Coronary artery (tissue), 2 donors: ENCODE results near the gene PADI1.

ENCODE experiments used
- DNase-seq: peaks from one replicate; pipeline ENCODE4 v3.0.0-alpha.2; 2017; ENCODE audit warnings: low spot score
- H3K27ac ChIP-seq, 2 donors: fragments of 200-600 bp; sonication (generic); one replicate each; pipeline ENCODE4 v1.5.1; 2016 to 2019
- H3K4me3 ChIP-seq: fragments of 200-600 bp; sonication (generic); 2 replicates; pipeline ENCODE4 v1.5.1; 2016; ENCODE audit warnings: mild to moderate bottlenecking, moderate library complexity
- CTCF ChIP-seq: fragments of 200-600 bp; sonication (generic); IDR thresholded peaks from one replicate; pipeline ENCODE4 v1.5.1; 2019; ENCODE audit warnings: antibody characterized with exemption

Gene PADI1

GRCh38 chr1:17251701-17252376, 46.9 kb downstream of the PADI1 start:
- H3K4me3 ChIP-seq, result no peak overlapping the region
- TF ChIP-seq CTCF, result no peak
- no peak for DNase-seq
- no peak overlapping the region for H3K27ac ChIP-seq

DNA sequence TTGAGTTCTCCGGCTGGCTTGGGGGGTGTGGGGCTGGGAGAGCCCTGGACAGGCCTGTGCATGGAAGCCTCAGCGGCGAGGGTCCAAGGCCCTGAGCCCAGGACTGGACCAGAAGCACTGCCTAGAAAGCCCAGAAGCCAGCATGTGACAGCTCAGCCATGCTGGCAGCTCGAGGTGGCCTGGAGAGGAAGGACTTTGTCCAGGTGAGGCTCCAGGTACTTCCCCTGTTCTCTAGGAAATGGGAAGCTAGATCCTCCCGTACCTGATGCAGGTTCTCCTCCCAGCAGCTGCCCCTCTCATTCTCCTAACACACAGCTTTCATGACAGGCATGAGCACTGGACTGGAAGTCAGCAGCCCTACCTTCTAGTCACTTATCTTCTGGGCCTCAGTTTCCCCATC, 50.4 kb downstream of the PADI1 start:
- DNase-seq, result no peak
- no peak for TF ChIP-seq CTCF
- H3K27ac ChIP-seq, result no peak overlapping the region

DNA sequence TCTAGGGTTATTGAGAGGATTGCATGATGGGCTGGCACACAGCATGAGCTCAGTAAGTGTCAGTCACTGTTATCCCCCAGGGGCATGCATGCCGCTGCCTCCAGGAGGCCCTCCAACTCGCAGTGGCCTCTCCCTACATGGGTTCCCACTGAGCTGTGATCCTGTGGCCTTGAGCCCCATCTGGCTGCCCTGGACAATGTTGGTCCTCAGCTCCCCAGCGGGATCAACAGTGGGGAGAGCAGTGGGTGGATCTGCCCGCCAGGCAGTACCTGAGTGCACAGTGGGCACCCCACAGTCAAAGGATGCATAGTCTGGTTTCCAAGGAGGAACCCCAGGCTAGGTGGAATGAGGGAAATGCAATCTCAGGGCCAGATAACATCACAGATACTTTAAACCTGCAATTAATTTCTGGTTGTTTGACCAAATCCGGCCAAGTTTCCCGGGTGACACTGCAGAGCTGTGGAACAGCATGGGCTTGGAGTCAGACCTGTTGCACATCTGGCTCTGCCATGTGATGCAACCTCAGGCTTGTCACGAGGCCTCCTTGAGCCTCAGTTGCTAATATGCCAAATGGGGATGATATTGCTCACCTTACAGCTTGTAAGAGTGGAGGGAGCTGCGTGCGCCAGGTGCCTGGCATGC, 53.3 kb downstream of the PADI1 start:
- DNase-seq, result no peak
- no peak overlapping the region for H3K27ac ChIP-seq
- H3K4me3 ChIP-seq, result no peak overlapping the region
- TF ChIP-seq CTCF, result no peak

More for the DNA sequence above, 50.4 kb downstream of the PADI1 start:
- no peak overlapping the region for H3K4me3 ChIP-seq

GRCh38 chr1:17258758-17259130, 53.8 kb downstream of the PADI1 start:
- TF ChIP-seq CTCF, result no peak
- DNase-seq, result no peak
- Histone ChIP-seq H3K4me3 (no peak overlapping the region), H3K27ac (no peak overlapping the region)

- TF ChIP-seq CTCF, result no peak
- Histone ChIP-seq H3K27ac (no peak overlapping the region), H3K4me3 (no peak overlapping the region)
- DNase-seq, result no peak
Observed at GRCh38 chr1:17259233-17259873, 54.4 kb downstream of the PADI1 start.

DNA sequence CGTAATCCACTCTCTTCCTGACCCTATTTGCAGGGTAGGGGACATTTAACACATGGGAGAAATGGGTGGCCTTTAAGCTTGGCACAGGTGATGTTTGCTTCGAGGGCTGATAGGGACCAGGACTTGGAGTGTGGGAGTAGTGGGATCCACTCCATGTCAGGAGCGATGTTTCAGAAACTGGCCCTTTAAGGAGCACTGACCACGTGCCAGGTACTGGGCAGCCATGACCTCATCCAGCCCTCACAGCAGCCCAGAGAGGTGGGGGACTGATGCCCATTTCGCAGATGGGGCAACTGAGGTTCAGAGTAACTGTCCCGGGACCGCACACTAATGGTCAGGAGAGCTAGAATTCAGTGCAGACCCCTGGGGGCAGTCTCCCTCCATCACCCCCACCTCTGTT, 55.3 kb downstream of the PADI1 start:
- no peak overlapping the region for H3K27ac ChIP-seq
- TF ChIP-seq CTCF, result no peak
- no peak for DNase-seq
- H3K4me3 ChIP-seq, result no peak overlapping the region

DNA sequence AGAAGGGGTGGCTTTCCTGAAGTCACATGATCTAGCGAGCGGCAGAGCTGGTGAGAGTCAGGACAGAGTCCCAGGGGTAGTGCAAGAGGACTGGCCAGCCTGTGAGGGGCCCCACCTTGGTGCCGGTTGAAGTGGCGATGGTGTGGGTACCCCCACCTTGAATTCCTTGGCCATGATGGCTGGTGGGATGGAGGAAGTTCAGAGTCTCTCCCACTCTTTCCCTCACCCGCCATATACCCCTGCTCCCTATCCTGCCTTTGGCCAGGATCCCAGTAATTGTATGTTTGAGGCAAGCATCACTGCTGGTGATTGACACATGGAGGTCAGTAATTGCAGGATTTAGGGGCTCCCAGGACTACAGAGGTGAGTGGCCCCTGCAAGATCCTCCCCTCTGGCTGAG, 55.8 kb downstream of the PADI1 start:
- Histone ChIP-seq H3K27ac (no peak overlapping the region), H3K4me3 (no peak overlapping the region)
- DNase-seq, result no peak
- TF ChIP-seq CTCF, result no peak
